ENCODE measurements around the gene ANKRD22.

GRCh38 chr10:88838766-88839350 is 12.8 kb downstream of the ANKRD22 start:
- no peak for TF ChIP-seq CTCF (conservative IDR thresholded peaks at IDR 0.05; ENCODE audit: low read depth, low read length)
- no peak for TF ChIP-seq EZH2 (IDR thresholded peaks at IDR 0.05; ENCODE audit: borderline replicate concordance, low read depth, low read length, poor library complexity, severe bottlenecking)

All from A673 (cell line).